Astrocyte of the cerebellum (primary cell): ENCODE data around the gene SCO1.

Experiments used
- DNase-seq: peaks from one replicate; pipeline ENCODE4 v3.0.0-alpha.2; 2011; ENCODE audit warnings: low read depth
- H3K4me3 ChIP-seq: 2 replicates; pipeline ENCODE4 v1.5.1; 2011; ENCODE audit warnings: mild to moderate bottlenecking, low read depth, low read length, moderate library complexity
- CTCF ChIP-seq: IDR thresholded peaks from 2 replicates; pipeline ENCODE4 v1.5.1; 2012; ENCODE audit warnings: low read length, low read depth, moderate library complexity, mild to moderate bottlenecking; ENCODE audit errors: missing control alignments
- in situ Hi-C: cut with HindIII; loops from 2 replicates; pipeline ENCODE4 v1.10.0; 2017; ENCODE audit warnings: low sequenced_read_pairs

Gene SCO1

GRCh38 chr17:10661437-10661836 is 35.9 kb downstream of the SCO1 start:
- in situ Hi-C loops, result no loop called here
- no peak for DNase-seq
- no peak overlapping the region for H3K4me3 ChIP-seq
- no peak for TF ChIP-seq CTCF

GRCh38 chr17:10657879-10658278 is 39.5 kb downstream of the SCO1 start:
- no peak for TF ChIP-seq CTCF
- in situ Hi-C loops, result no loop called here
- H3K4me3 ChIP-seq, result no peak overlapping the region
- no peak for DNase-seq

- DNase-seq, result no peak
- no peak within 1 kb of the TSS for H3K4me3 ChIP-seq
- no peak for TF ChIP-seq CTCF
- in situ Hi-C loops, result no loop called here
Observed at GRCh38 chr17:10657148-10657547, 40.2 kb downstream of the SCO1 start, which contains the start of gene MYH3. TSS of gene MYH3 (minus strand) at chr17:10657309. CDS start at chr17:10655064, 2,245 bp downstream.

GRCh38 chr17:10653987-10654386 is 43.3 kb downstream of the SCO1 start:
- DNase-seq, result no peak
- in situ Hi-C loops, result no loop called here
- TF ChIP-seq CTCF, result no peak
- H3K4me3 ChIP-seq, result no peak overlapping the region

GRCh38 chr17:10652984-10653659 is 44.2 kb downstream of the SCO1 start:
- in situ Hi-C loops, result no loop called here
- no peak overlapping the region for H3K4me3 ChIP-seq
- no peak for DNase-seq
- TF ChIP-seq CTCF, result no peak

- TF ChIP-seq CTCF, result no peak
- H3K4me3 ChIP-seq, result no peak overlapping the region
- in situ Hi-C loops, result no loop called here
- DNase-seq, result no peak
Observed at GRCh38 chr17:10651927-10652326, 45.4 kb downstream of the SCO1 start.

GRCh38 chr17:10649602-10650001 is 47.7 kb downstream of the SCO1 start:
- DNase-seq, result no peak
- no peak overlapping the region for H3K4me3 ChIP-seq
- TF ChIP-seq CTCF, result no peak
- in situ Hi-C loops, result no loop called here
